Hepatocyte (in vitro differentiated cells): ENCODE results near the gene PCDHGB3. TPM values are rescaled to one million over a fixed set of nuclear protein-coding genes. Genes with fewer than 3 reads are reported as not detected.

ENCODE experiments used
- DNase-seq: peaks from one replicate; pipeline ENCODE4 v3.0.0-alpha.2; 2016; ENCODE audit warnings: low spot score
- H2AFZ ChIP-seq: fragments of 200-600 bp; sonication (generic); 2 replicates; pipeline ENCODE4 v1.6.0; 2016; ENCODE audit warnings: antibody characterized with exemption, mild to moderate bottlenecking
- H3K27ac ChIP-seq: fragments of 200-600 bp; sonication (generic); 2 replicates; pipeline ENCODE4 v1.5.1; 2016; ENCODE audit warnings: mild to moderate bottlenecking
- H3K27me3 ChIP-seq: fragments of 200-600 bp; sonication (generic); 2 replicates; pipeline ENCODE4 v1.6.1; 2016
- H3K36me3 ChIP-seq: fragments of 200-600 bp; sonication (generic); replicated peaks from 2 replicates; pipeline ENCODE4 v1.5.1; 2016; ENCODE audit warnings: low read depth; ENCODE audit not compliant: insufficient read depth
- H3K4me1 ChIP-seq: fragments of 200-600 bp; sonication (generic); 2 replicates; pipeline ENCODE4 v1.5.1; 2016; ENCODE audit warnings: mild to moderate bottlenecking, moderate library complexity; ENCODE audit not compliant: insufficient read depth
- H3K4me2 ChIP-seq: fragments of 200-600 bp; sonication (generic); 2 replicates; pipeline ENCODE4 v1.6.0; 2016
- H3K4me3 ChIP-seq: fragments of 200-600 bp; sonication (generic); 2 replicates; pipeline ENCODE4 v1.5.1; 2016; ENCODE audit warnings: mild to moderate bottlenecking
- H3K79me2 ChIP-seq: fragments of 200-600 bp; sonication (generic); 2 replicates; pipeline ENCODE4 v1.6.0; 2017; ENCODE audit warnings: mild to moderate bottlenecking
- H3K9me2 ChIP-seq: fragments of 200-600 bp; sonication (generic); replicated peaks from 2 replicates; pipeline ENCODE4 v1.6.0; 2017; ENCODE audit warnings: mild to moderate bottlenecking; ENCODE audit not compliant: insufficient read depth
- H3K9me3 ChIP-seq: fragments of 200-600 bp; sonication (generic); 2 replicates; pipeline ENCODE4 v1.5.1; 2016; ENCODE audit warnings: low read depth, mild to moderate bottlenecking
- H4K20me1 ChIP-seq: fragments of 200-600 bp; sonication (generic); 2 replicates; pipeline ENCODE4 v1.6.0; 2016; ENCODE audit warnings: mild to moderate bottlenecking; ENCODE audit not compliant: insufficient read depth, poor library complexity, severe bottlenecking
- CTCF ChIP-seq: fragments of 200-600 bp; sonication (generic); IDR thresholded peaks from 2 replicates; pipeline ENCODE4 v1.5.1; 2016; ENCODE audit warnings: antibody characterized with exemption, mild to moderate bottlenecking; ENCODE audit not compliant: poor library complexity
- EZH2 ChIP-seq: fragments of 200-600 bp; sonication (generic); IDR thresholded peaks from 2 replicates; pipeline ENCODE4 v1.6.1; 2016; ENCODE audit warnings: antibody characterized with exemption, mild to moderate bottlenecking, borderline replicate concordance
- EZH2phosphoT487 ChIP-seq: fragments of 200-600 bp; sonication (generic); IDR thresholded peaks from one replicate; pipeline ENCODE4 v1.6.1; 2018; ENCODE audit warnings: antibody characterized with exemption, mild to moderate bottlenecking, low read depth, moderate library complexity; ENCODE audit not compliant: unreplicated experiment, severe bottlenecking
- WGBS: methylation state at CpG from one replicate; pipeline ENCODE4 v1.1.6; 2016; ENCODE audit warnings: low lambda C conversion rate; ENCODE audit errors: missing lambda C conversion rate; 5-methylcytosine and 5-hydroxymethylcytosine counted together
- polyA plus RNA-seq: library from polyadenylated mRNA; unstranded; fragments of >200 nt; fragmentation: Nextera tagmentation; extraction: Ambion mirVana; gene quantifications from 2 replicates; pipeline ENCODE4 v1.2.1, GENCODE V29; 2016
- total RNA-seq: library from RNA; depleted of rRNA; stranded (reverse); fragments of >200 nt; gene quantifications from 2 replicates; pipeline ENCODE4 v1.2.3, GENCODE V29; 2014

Gene PCDHGB3
- total and polyA plus RNA-seq, 2 experiments from 2014 or later = not detected

GRCh38 chr5:141388661-141389060 lies 18.6 kb downstream of the PCDHGB3 start:
- WGBS = 94% methylated on average over 10 of the region's 10 CpGs
- Histone ChIP-seq H4K20me1 (no peaks in the 10 kb centered on the region), H3K27ac (no peak overlapping the region), H3K9me3 (peaks cover 37% of the 10 kb centered on the region), H2AFZ (no peak overlapping the region), H3K27me3 (no peaks in the 10 kb centered on the region), H3K4me2 (no peak overlapping the region), H3K4me1 (no peaks in the 10 kb centered on the region), H3K9me2 (no peaks in the 10 kb centered on the region), H3K4me3 (no peak overlapping the region), H3K79me2 (no peaks in the 10 kb centered on the region), H3K36me3 (no peaks in the 10 kb centered on the region)
- no peak for DNase-seq
- TF ChIP-seq EZH2 = no peak
- TF ChIP-seq CTCF = no peak
- no peak for TF ChIP-seq EZH2phosphoT487

DNA sequence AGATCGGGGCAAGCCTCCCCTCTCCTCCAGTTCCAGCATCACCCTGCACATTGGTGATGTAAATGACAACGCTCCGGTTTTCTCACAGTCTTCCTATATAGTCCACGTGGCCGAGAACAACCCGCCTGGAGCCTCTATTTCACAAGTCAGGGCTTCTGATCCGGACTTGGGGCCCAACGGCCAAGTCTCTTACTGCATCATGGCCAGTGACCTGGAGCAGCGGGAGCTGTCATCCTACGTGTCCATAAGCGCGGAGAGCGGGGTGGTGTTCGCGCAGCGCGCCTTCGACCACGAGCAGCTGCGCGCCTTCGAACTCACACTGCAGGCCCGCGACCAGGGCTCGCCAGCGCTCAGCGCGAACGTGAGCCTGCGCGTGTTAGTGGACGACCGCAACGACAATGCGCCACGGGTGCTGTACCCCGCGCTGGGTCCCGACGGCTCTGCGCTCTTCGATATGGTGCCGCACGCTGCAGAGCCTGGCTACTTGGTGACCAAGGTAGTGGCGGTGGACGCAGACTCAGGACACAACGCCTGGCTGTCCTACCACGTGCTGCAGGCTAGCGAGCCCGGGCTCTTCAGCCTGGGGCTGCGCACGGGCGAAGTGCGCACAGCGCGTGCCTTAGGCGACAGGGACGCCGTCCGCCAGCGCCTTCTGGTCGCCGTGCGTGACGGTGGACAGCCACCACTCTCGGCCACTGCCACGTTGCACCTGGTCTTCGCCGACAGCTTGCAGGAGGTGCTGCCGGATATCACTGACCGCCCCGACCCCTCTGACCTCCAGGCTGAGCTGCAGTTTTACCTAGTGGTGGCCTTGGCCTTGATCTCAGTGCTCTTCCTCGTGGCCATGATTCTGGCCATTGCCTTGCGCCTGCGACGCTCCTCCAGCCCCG lies 19.4 kb downstream of the PCDHGB3 start:
- 98% methylated on average over 73 of the region's 77 CpGs for WGBS
- Histone ChIP-seq H3K36me3 (no peaks in the 10 kb centered on the region), H3K4me2 (no peak overlapping the region), H3K27me3 (no peaks in the 10 kb centered on the region), H3K9me2 (no peaks in the 10 kb centered on the region), H3K79me2 (no peaks in the 10 kb centered on the region), H3K9me3 (peaks cover 43% of the 10 kb centered on the region), H3K4me3 (no peak overlapping the region), H2AFZ (no peak overlapping the region), H4K20me1 (no peaks in the 10 kb centered on the region), H3K27ac (no peak overlapping the region), H3K4me1 (no peaks in the 10 kb centered on the region)
- TF ChIP-seq EZH2 = no peak
- no peak for TF ChIP-seq CTCF
- TF ChIP-seq EZH2phosphoT487 = no peak
- no peak for DNase-seq

GRCh38 chr5:141392429-141393198 lies 22.6 kb downstream of the PCDHGB3 start, which contains the start of gene PCDHGA8:
TSS of gene PCDHGA8 (plus strand) at chr5:141392633. CDS start at chr5:141392814, 181 bp downstream.
- H3K27me3 ChIP-seq = no peaks in the 10 kb centered on the region
- no peaks in the 10 kb centered on the region for H3K79me2 ChIP-seq
- H3K36me3 ChIP-seq = no peaks in the 10 kb centered on the region
- H3K4me3 ChIP-seq = no peak within 1 kb of the TSS
- no peak within 1 kb of the TSS for H3K4me2 ChIP-seq
- H4K20me1 ChIP-seq = no peaks in the 10 kb centered on the region
- peaks cover 63% of the 10 kb centered on the region for H3K9me3 ChIP-seq
- no peak within 1 kb of the TSS for H2AFZ ChIP-seq
- DNase-seq = no peak
- H3K4me1 ChIP-seq = no peaks in the 10 kb centered on the region
- 98% methylated on average over 38 of the region's 38 CpGs for whole genome bisulfite sequencing
- H3K9me2 ChIP-seq = no peaks in the 10 kb centered on the region
- TF ChIP-seq EZH2 (no peak), EZH2phosphoT487 (no peak), CTCF (no peak)
- no peak within 1 kb of the TSS for H3K27ac ChIP-seq
